ENCODE measurements around the gene SERPINA5.

GRCh38 chr14:94638339-94638738 is 57.1 kb downstream of the SERPINA5 start:
- no peak for TF ChIP-seq POLR2A (IDR thresholded peaks at IDR 0.05)
- TF ChIP-seq CTCF (IDR thresholded peaks at IDR 0.05), result no peak
